Ectodermal cell (in vitro differentiated cells): ENCODE measurements around the gene HIVEP3.

Experiments used
- H3K27ac ChIP-seq: 2 replicates; pipeline ENCODE4 v1.7.0; 2013; ENCODE audit warnings: mild to moderate bottlenecking, low read depth, low read length; ENCODE audit not compliant: insufficient read depth, poor library complexity, severe bottlenecking
- H3K27me3 ChIP-seq: 2 replicates; pipeline ENCODE4 v1.7.0; 2013; ENCODE audit warnings: mild to moderate bottlenecking, low read length; ENCODE audit not compliant: insufficient read depth, control insufficient read depth, poor library complexity, severe bottlenecking
- H3K36me3 ChIP-seq: one replicate; pipeline ENCODE4 v1.7.0; 2013; ENCODE audit warnings: low read length; ENCODE audit not compliant: control insufficient read depth, insufficient read depth
- H3K4me1 ChIP-seq: one replicate; pipeline ENCODE4 v1.7.0; 2013; ENCODE audit warnings: low read length; ENCODE audit not compliant: control insufficient read depth, insufficient read depth
- H3K4me3 ChIP-seq: 2 replicates; pipeline ENCODE4 v1.7.0; 2013; ENCODE audit warnings: low read depth, low read length, control low read depth; ENCODE audit not compliant: insufficient read depth
- H3K9me3 ChIP-seq: 2 replicates; pipeline ENCODE4 v1.7.0; 2013; ENCODE audit warnings: mild to moderate bottlenecking, low read length, moderate library complexity; ENCODE audit not compliant: control insufficient read depth
- WGBS, 2 experiments: methylation state at CpG; one replicate each; pipeline ENCODE4 v1.1.7; 2013; ENCODE audit warnings: missing lambda C conversion rate in 2 of 2; 5-methylcytosine and 5-hydroxymethylcytosine counted together

HIVEP3 gene

GRCh38 chr1:41666981-41667631, 251.6 kb downstream of the HIVEP3 start:
- H3K27ac ChIP-seq: no peak overlapping the region
- no peaks in the 10 kb centered on the region for H3K9me3 ChIP-seq
- peaks cover 4% of the 10 kb centered on the region for H3K4me1 ChIP-seq
- H3K27me3 ChIP-seq: peaks cover 23% of the 10 kb centered on the region
- 68 to 75% methylated on average over 3 of the region's 3 CpGs for WGBS, 2 experiments
- no peaks in the 10 kb centered on the region for H3K36me3 ChIP-seq
- H3K4me3 ChIP-seq: no peak overlapping the region

- Histone ChIP-seq H3K4me3 (no peak overlapping the region), H3K27ac (no peak overlapping the region), H3K4me1 (peaks cover 7% of the 10 kb centered on the region), H3K9me3 (no peaks in the 10 kb centered on the region), H3K27me3 (peaks cover 31% of the 10 kb centered on the region), H3K36me3 (no peaks in the 10 kb centered on the region)
- 93 to 97% methylated on average over 6 of the region's 6 CpGs for WGBS, 2 experiments
Measured at GRCh38 chr1:41665962-41666917, 252.5 kb downstream of the HIVEP3 start.

- Histone ChIP-seq H3K27me3 (peaks cover 43% of the 10 kb centered on the region), H3K27ac (no peak overlapping the region), H3K4me3 (no peak overlapping the region), H3K36me3 (no peaks in the 10 kb centered on the region), H3K4me1 (peaks cover 7% of the 10 kb centered on the region), H3K9me3 (no peaks in the 10 kb centered on the region)
- 93% methylated on average over 3 to 4 of the region's 4 CpGs for WGBS, 2 experiments
Measured at GRCh38 chr1:41664861-41665640, 253.7 kb downstream of the HIVEP3 start.

DNA sequence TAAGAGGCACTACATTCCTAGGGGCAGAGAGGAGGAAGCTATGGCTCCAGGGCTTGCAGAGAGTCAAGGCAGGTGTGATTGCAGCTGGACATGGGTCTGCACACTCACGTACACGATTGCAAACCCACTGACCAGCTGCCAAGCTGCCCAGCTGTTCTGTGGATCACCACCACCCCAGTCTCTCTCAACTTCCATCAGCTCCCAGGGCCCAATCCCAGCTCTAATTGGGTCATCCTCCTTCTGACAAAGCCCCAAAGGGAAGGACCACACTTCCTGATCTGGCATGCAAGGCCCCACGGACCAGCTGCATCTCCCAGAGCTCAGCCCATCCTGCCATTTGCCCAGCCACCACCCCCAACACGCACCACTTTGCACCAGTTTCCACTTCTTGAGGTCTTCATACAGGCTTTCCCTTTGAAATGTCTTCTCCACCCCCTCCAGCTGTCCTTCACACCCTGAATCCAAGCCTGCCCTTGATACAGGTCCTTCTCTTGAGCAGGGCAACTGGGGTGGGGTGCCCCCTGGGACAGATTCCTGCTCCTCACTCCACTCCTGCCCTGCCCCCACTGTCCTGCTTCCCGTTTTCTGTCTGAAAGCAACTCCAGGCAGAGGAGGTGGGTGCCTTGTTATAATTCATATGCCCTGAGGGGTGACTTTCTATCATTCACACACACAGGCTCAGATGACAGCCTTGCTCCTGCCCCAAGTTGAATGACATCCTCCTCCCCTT, 254.9 kb downstream of the HIVEP3 start:
- Histone ChIP-seq H3K27me3 (peaks cover 55% of the 10 kb centered on the region), H3K36me3 (no peaks in the 10 kb centered on the region), H3K9me3 (no peaks in the 10 kb centered on the region), H3K4me3 (no peak overlapping the region), H3K27ac (no peak overlapping the region), H3K4me1 (peaks cover 7% of the 10 kb centered on the region)
- WGBS, 2 experiments: 85 to 86% methylated on average over 5 of the region's 5 CpGs

GRCh38 chr1:41662765-41663437, 255.8 kb downstream of the HIVEP3 start:
- Histone ChIP-seq H3K27me3 (peaks cover 56% of the 10 kb centered on the region), H3K9me3 (no peaks in the 10 kb centered on the region), H3K4me3 (peak overlapping the region; percentile 56), H3K4me1 (peaks cover 7% of the 10 kb centered on the region), H3K27ac (no peak overlapping the region), H3K36me3 (no peaks in the 10 kb centered on the region)
- WGBS, 2 experiments: 8 to 9% methylated on average over 27 of the region's 27 CpGs

DNA sequence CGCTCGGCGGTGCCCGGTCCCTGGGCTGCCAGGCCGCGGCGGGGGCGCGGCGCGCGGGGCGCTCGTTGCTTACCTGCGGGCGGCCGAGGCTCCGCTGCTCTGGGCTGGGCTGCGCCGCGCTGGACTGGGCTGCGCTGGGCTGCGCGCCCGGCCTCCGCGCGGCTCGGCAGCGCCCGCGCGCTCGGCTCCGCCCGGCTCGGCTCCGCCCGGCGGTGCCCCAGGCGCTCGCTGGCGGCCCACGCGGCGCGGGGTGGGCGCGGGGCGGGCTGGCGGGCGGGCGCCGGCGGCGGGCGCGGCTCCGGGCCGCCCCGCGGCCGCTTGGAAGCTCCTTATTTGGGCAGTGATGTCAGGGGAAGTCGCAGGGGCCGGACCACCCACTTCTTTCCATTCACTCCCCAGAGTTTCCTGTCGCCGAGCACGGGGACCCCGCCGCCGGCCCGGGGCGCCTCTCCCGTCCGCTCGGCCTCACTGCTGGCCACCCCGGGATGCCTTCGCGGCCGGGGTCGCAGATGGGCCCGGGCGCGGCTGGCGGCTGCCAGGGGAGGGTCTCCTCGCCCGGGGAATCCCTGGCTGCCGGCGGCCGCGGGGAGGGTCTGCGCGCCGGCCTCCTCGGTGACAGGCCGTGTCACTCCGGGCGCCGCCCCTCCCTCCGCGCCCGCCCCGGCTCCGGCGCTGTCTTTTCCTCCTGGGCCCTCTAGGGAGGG, 256.5 kb downstream of the HIVEP3 start:
- H3K27me3 ChIP-seq: peaks cover 56% of the 10 kb centered on the region
- no peaks in the 10 kb centered on the region for H3K36me3 ChIP-seq
- 0% methylated on average over 105 of the region's 105 CpGs for WGBS, 2 experiments
- no peaks in the 10 kb centered on the region for H3K9me3 ChIP-seq
- no peak overlapping the region for H3K27ac ChIP-seq
- H3K4me1 ChIP-seq: peaks cover 7% of the 10 kb centered on the region
- peak overlapping the region; percentile 56 for H3K4me3 ChIP-seq

- Histone ChIP-seq H3K27ac (no peak overlapping the region), H3K4me3 (peak overlapping the region; percentile 34), H3K36me3 (no peaks in the 10 kb centered on the region), H3K9me3 (no peaks in the 10 kb centered on the region), H3K27me3 (peaks cover 56% of the 10 kb centered on the region), H3K4me1 (peaks cover 7% of the 10 kb centered on the region)
- WGBS, 2 experiments: 9 to 10% methylated on average over 44 of the region's 44 CpGs
Measured at GRCh38 chr1:41661428-41662060, 257.2 kb downstream of the HIVEP3 start.

GRCh38 chr1:41660570-41661427, 257.9 kb downstream of the HIVEP3 start:
- Histone ChIP-seq H3K36me3 (no peaks in the 10 kb centered on the region), H3K27ac (no peak overlapping the region), H3K9me3 (no peaks in the 10 kb centered on the region), H3K4me3 (no peak overlapping the region), H3K4me1 (peaks cover 7% of the 10 kb centered on the region), H3K27me3 (peaks cover 56% of the 10 kb centered on the region)
- WGBS, 2 experiments: 82 to 87% methylated on average over 5 of the region's 5 CpGs
